HG02981 (cell line): ENCODE results near the gene IGFLR1.
"Not testable (repeated sequence)": the region's sequence is repeated elsewhere in the genome, so short reads cannot be mapped to it uniquely, and the experiment has no call there.

Experiments used
- ATAC-seq: cut with Tn5 transposase; IDR thresholded peaks from one replicate; pipeline ENCODE4 v1.9.1; 2021; ENCODE audit warnings: mild to moderate bottlenecking, moderate library complexity; ENCODE audit not compliant: unreplicated experiment

IGFLR1 gene

DNA sequence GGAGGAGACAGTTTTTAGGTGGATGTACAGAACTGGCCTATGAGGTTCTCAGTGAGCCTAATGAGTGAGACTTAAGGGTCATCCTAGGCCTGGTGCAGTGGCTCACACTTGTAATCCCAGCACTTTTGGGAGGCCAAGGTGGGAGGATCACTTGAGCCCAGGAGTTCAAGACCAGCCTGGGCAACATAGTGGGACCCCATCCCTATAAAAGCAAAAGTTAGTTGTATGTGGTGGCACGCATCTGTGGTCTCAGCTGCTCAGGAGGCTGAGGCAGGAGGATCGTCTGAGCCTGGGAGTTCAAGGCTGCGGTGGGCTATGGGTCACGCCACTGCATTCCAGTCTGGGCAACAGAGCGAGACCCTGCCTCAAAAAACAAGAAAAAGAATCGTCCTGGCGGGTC, 18.1 kb downstream of the IGFLR1 start:
- not testable (repeated sequence) for ATAC-seq

DNA sequence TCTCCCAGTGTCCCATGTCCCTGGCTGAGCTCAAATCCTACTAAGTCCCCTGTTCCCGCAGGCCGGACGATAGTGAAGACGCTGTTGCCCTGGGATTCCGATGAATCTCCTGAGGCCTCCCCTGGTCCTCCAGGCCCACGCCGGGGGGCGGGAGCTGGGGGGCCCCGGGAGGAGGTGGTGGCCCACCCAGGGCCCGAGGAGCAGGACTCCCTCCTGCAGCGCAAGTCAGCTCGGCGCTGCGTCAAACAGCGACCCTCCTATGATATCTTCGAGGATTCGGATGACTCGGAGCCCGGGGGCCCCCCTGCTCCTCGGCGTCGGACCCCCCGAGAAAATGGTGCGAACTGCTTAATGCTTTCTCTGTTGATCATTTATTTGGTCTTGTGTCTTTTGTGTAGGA, 18.6 kb downstream of the IGFLR1 start:
- no peak for ATAC-seq

DNA sequence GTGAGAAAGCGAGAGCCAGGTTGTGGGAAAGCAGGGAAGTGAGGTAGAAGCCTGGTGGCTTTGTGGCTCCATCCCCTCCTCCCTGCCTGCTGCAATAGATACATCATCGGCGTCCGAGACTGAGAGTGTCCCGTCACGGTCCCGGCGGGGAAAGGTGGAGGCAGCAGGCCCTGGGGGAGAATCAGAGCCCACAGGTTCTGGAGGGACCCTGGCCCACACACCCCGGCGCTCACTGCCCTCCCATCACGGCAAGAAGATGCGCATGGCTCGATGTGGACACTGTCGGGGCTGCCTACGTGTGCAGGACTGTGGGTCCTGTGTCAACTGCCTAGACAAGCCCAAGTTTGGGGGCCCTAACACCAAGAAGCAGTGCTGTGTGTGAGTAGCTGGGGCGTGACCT, 19.4 kb downstream of the IGFLR1 start:
- ATAC-seq = no peak

DNA sequence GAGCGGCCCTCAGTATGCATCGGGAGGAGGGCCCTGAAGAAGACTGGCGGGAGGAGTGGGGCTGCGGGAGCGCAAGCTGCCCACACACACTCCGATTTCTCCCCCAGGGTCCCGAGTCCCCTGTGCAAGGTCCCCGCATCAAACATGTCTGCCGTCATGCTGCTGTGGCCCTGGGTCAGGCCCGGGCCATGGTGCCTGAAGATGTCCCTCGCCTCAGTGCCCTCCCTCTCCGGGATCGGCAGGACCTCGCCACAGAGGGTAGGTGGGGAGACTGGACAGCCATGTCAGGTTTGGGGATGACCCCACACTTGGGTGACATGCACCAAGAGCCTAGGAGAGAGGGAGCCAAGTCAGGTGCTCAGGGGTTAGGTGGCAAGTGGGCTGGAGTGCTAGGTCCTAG, 19.8 kb downstream of the IGFLR1 start:
- ATAC-seq = no peak

DNA sequence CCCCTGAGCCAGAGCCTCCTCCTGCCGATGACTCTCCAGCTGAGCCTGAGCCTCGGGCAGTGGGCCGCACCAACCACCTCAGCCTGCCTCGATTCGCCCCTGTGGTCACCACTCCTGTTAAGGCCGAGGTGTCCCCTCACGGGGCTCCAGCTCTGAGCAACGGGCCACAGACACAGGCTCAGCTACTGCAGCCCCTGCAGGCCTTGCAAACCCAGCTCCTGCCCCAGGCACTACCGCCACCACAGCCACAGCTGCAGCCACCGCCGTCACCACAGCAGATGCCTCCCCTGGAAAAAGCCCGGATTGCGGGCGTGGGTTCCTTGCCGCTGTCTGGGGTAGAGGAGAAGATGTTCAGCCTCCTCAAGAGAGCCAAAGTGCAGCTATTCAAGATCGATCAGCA, 20.9 kb downstream of the IGFLR1 start:
- no peak for ATAC-seq

DNA sequence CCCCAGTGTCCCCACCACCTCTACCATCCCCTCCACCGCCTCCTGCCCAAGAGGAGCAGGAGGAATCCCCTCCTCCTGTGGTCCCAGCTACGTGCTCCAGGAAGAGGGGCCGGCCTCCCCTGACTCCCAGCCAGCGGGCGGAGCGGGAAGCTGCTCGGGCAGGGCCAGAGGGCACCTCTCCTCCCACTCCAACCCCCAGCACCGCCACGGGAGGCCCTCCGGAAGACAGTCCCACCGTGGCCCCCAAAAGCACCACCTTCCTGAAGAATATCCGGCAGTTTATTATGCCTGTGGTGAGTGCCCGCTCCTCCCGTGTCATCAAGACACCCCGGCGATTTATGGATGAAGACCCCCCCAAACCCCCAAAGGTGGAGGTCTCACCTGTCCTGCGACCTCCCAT, 21.6 kb downstream of the IGFLR1 start:
- ATAC-seq = no peak

DNA sequence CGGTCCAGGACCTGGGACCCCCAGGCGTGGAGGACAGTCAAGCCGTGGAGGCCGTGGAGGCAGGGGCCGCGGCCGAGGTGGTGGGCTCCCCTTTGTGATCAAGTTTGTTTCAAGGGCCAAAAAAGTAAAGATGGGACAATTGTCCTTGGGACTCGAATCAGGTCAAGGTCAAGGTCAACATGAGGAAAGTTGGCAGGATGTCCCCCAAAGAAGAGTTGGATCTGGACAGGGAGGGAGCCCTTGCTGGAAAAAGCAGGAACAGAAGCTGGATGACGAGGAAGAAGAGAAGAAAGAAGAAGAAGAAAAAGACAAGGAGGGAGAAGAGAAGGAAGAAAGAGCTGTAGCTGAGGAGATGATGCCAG, 22.1 kb downstream of the IGFLR1 start:
- ATAC-seq = no peak

DNA sequence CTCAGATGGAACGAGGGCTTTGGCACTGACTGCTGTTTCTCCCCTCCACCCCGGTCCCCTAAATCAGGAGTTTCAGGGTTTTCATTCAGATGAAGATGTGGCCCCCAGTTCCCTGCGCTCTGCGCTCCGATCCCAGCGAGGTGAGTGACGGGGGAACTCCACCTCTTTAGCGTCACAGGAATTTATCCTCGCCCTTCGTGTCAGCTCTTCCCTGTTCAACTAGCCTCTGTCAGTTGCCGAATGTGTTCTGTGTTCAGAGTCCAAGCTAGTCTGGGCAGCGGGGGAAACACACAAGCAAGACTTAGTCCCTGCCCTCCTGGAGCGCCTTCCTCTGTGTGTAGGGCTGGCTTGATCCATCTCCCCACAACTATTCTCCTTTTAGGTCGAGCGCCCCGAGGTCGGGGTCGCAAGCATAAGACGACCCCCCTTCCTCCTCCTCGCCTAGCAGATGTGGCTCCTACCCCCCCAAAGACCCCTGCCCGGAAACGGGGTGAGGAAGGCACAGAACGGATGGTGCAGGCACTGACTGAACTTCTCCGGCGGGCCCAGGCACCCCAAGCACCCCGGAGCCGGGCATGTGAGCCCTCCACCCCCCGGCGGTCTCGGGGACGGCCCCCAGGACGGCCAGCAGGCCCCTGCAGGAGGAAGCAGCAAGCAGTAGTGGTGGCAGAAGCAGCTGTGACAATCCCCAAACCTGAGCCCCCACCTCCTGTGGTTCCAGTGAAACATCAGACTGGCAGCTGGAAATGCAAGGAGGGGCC, 22.7 kb downstream of the IGFLR1 start:
- no peak for ATAC-seq

DNA sequence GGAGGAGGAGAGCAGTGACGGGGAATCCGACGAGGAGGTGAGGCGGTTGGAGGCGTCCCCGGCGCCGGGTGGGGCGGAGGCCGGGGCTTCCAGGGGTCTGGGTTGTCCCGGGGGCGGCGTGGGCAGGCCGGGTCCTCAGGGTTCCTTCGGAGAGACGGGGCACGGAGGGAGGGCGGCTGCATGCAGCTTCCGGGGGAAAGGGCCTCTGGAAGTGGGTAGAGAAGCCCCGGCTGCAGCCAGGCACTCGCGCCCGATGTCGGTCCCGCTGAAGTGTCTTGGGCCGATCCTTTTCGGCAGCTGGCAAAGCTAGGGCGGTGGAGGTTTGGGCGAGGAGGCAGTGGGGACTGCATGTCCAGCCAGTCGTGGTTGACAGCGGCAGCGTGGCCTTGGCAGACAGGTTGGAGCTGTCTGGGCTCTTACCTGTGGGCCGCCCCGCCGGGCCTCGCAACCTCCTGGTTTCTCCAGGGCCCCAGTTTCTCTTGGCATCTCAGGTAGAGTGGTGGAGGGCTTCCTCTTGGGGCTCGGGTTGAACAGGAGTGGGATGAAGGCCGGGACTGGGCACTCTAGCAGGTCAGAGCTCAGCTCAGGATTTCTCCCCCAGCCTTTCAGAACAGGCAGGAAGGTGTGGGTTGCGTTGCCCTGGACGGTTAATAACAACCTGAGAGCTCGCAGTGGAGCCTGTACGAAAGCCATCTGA, 23.8 kb downstream of the IGFLR1 start:
- no peak for ATAC-seq

DNA sequence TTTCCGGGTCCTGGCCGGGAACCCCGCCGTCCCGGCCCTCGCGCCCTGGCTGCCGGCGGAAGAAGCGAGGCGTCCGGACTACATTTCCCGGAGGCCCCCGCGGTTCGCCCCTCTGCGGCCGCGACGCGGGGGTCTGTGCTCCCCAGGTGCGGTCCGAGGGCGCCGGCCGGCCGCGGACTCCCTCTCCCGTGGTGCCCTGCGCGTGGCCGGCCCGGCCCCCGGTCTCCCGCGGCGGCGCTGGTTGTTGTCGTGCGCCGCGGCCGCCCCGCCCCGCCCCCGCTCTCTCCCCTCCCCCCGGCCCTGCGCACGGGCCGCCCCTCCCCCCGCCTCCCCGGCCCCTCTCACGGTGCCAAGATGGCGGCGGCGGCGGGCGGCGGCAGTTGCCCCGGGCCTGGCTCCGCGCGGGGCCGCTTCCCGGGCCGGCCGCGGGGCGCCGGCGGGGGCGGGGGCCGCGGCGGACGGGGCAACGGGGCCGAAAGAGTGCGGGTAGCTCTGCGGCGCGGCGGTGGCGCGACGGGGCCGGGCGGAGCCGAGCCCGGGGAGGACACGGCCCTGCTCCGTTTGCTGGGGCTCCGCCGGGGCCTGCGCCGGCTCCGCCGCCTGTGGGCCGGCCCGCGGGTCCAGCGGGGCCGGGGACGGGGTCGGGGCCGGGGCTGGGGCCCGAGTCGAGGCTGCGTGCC, 24.4 kb downstream of the IGFLR1 start, which contains the start of gene KMT2B:
KMT2B (plus strand) TSS at position 339 of the 680 bp plus-strand sequence; CDS start at position 355, 16 bp downstream.
- ATAC-seq = peak; percentile 43

DNA sequence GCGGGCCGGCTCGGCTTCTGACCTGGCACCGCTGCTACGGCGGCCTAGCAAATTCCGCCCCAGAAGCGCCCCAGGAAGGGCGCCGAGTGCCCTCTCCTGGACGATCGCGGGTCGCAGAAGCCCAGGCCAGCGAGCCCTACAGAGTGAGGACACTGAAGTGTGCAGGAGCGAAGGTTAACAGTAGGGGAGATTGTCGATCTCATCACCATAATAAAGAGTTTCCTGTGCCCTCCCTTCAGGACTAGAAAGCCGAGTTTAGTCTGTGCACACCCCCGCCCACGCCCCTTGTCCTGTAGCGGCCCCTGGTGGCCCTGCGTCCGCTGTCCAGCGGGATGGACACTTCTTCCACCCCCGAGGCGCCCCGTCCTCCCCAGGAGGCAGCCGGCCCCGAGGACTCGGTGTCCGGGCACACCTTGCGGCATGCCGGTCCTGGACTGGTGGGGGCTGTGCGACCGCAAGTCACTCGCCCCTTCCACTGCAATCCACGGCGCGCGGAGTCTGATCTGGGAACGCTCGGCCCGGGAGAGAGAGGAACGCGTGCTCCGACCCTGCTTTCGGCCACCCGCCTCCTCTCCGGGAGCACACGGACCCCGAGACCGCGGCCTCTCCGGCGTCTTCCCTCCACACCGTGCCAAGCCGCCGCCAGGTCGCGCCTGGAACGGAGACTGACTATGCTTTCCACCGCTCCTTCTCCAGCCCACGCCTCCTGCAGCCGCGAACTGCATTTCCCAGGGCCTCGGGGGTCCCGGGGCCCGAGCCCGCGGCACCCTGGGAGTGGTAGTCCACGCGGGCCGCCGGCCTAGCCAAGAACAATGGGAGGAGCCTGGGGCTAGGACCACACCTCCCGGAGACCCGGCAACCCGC, 25.2 kb downstream of the IGFLR1 start:
- ATAC-seq = peak; percentile 60

DNA sequence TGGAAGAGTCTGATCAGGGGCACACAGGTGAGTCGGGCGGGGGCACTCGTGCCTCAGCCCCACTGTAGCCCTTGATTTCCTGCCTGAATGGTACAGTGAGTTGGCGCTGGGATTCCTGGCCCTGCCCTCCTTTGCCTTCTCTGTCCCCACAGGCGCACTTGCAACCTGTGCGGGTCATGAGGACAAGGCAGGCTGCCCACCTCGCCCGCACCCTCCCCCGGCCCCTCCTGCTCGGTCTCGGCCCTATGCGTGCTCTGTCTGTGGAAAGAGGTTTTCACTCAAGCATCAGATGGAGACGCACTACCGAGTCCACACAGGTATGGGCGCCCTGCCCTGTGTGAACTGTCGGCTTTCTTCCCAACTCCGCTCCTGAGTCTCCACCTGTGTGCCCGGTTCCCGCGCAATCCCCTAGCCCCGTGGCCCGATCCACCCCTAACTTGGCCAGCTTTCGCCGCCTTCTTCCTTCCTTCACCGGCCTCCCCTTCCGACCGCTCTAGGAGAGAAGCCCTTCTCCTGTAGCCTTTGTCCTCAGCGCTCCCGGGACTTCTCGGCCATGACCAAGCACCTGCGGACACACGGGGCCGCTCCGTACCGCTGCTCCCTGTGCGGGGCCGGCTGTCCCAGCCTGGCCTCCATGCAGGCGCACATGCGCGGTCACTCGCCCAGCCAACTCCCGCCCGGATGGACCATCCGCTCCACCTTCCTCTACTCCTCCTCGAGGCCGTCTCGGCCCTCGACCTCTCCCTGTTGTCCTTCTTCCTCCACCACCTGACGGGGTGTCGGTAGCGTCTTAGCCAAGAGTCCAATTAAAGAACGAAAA, 26.1 kb downstream of the IGFLR1 start:
- no peak for ATAC-seq

DNA sequence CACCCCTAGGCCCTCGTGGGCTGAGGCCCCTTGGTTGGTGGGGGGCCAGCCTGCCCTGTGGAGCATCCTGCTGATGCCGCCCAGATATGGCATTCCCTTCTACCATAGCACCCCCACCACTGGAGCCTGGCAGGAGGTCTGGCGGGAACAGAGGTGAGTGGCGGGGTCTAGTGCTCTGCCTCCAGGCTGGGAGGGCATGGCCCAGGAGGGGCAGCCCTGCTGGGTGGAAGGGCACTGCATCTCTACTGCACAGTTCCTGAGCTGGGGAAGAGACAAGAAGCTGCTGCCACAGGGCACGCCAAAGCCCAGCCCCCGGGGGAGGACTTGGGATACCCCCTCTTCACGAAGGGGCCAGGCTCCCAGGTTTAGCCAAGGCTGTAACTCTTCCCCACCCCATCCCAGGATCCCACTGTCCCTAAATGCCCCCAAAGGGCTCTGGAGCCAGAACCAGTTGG, 26.9 kb downstream of the IGFLR1 start:
- no peak for ATAC-seq

DNA sequence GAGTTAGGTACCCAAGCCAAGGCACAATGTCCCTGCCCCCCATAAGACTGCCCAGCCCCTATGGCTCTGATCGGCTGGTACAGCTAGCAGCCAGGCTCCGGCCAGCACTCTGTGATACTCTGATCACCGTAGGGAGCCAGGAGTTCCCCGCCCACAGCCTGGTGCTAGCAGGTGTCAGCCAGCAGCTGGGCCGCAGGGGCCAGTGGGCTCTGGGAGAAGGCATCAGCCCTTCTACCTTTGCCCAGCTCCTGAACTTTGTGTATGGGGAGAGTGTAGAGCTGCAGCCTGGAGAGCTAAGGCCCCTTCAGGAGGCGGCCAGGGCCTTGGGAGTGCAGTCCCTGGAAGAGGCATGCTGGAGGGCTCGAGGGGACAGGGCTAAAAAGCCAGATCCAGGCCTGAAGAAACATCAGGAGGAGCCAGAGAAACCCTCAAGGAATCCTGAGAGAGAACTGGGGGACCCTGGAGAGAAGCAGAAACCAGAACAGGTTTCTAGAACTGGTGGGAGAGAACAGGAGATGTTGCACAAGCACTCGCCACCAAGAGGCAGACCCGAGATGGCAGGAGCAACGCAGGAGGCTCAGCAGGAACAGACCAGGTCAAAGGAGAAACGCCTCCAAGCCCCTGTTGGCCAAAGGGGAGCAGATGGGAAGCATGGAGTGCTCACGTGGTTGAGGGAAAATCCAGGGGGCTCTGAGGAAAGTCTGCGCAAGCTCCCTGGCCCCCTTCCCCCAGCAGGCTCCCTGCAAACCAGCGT, 27.5 kb downstream of the IGFLR1 start:
- no peak for ATAC-seq

DNA sequence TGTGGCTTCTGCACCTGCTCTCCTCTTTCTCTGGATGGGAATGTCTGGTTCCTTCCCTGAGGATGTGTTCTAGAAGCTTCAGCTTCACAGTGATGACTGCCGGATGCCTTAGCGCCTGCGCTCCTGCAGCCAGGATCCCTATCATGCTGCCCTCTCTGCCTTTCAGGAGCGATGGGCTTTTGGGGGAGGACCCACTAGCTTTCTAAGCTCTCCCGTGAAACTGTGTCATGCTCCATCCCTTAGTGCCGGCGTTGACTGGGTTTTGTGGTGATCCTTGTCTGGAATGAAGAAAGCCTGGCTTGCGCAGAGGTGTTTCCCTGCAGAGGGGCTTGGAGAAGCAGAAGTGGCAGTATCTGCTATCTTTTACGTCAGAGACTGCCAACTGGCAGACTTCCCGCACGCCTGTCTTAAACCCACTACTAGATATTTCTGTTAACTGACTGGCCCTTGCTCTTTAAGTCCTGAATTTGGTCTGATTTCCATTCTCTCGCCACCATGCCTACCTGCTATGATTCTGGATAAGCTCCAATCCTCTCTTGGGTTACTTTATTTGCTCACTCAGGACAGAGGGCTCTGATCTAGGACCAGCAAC, 28.3 kb downstream of the IGFLR1 start:
- ATAC-seq = no peak

DNA sequence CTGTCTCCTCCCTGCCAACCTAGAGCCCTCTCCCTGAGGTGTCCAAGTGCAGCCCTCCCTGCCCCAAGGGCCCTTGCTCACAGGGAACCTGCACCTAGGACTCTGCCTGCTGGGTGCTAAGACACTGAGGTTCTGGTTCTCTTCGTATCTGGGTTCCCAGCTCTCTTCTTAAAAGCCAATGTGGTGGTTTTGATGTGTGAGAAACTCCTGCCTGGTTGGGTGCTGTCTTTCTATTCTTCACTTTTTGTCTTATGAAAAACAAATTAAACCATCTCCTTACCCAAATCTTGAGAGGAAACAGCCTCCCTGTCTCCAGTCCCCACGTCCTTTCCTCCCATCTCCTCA, 28.8 kb downstream of the IGFLR1 start:
- no peak for ATAC-seq

DNA sequence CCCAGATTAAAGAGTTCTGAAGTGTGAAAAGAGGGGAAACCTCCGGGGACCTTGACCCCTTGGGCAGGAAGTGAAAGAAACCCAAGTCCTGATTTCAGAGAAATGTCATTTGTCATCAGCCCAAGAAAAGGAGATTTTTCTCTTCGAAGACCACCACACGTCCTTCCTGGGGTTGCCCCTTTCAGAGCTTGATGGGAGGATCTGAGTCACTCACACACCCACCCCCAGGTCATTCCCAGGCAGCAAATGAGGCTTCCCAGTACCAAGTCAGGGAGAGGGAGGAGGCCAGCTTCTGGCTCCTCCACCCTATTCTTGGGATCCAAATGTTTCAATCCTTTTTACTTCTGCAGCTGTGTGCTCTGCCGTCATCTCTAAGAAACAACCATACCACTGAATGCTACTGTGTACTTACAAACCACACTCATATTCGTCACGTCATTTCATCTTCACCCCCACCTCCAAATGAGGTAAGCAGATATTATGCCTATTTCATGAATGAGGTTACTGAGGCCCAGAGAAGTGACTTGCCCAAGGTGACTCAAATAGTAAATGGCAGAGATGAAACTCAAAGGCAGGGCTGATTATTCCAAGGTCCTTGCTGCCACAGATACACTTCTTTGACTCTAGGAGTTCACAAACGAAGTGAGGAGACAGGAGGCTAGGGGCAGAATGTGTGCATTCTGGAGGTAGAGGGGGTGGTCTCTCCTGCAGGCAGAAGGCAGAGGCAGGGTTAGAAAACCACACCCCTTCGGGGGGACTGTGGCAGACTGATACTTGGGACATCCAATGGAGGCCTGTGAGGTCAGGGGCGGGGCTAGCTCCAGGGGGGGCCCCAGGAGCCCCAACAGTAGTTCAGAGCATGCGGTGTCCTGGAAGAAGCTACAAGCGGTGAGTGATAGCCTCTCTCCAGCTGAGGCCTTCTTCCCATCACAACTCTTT, 29.4 kb downstream of the IGFLR1 start:
- no peak for ATAC-seq
